Heart right ventricle (tissue), 16 donors: ENCODE results near the gene RIT1. TPM values are rescaled to one million over a fixed set of nuclear protein-coding genes. Genes with fewer than 3 reads are reported as not detected.

ENCODE experiments used
- ATAC-seq, 8 donors: fragments of 200-7000 bp; cut with Tn5 transposase; one replicate each; pipeline ENCODE4 v1.9.1; 2020; ENCODE audit warnings: mild to moderate bottlenecking in 8 of 8, moderate library complexity in 8 of 8, moderate number of reproducible peaks in 1 of 8
- DNase-seq, 2 donors: peaks; one replicate each; pipeline ENCODE4 v3.0.0-alpha.2; 2020
- H3K27ac ChIP-seq, 10 donors: fragments of 200-600 bp; sonication (generic) in 2 of 10; one replicate each; pipeline versions ENCODE4 v1.5.0 to v1.8.0; 2020 to 2022; ENCODE audit warnings: mild to moderate bottlenecking in 3 of 10
- H3K27me3 ChIP-seq, 7 donors: fragments of 200-600 bp; one replicate each; pipeline ENCODE4 v1.8.0; 2021 to 2022; ENCODE audit warnings: mild to moderate bottlenecking in 2 of 7
- H3K36me3 ChIP-seq, 9 donors: fragments of 200-600 bp; sonication (generic) in 1 of 9; one replicate each; pipeline versions ENCODE4 v1.5.0 to v1.8.0; 2020 to 2022; ENCODE audit warnings: mild to moderate bottlenecking in 2 of 9
- H3K4me1 ChIP-seq, 9 donors: fragments of 200-600 bp; sonication (generic) in 1 of 9; one replicate each; pipeline versions ENCODE4 v1.5.0 to v1.8.0; 2020 to 2022; ENCODE audit warnings: mild to moderate bottlenecking in 4 of 9
- H3K4me3 ChIP-seq, 10 donors: fragments of 200-600 bp; sonication (generic) in 2 of 10; one replicate each; pipeline versions ENCODE4 v1.5.0 to v1.8.0; 2020 to 2022; ENCODE audit warnings: mild to moderate bottlenecking in 7 of 10, moderate library complexity in 2 of 10
- H3K9me3 ChIP-seq, 11 donors: fragments of 200-600 bp in 10 of 11; sonication (generic) in 2 of 11; one replicate each; pipeline versions ENCODE4 v1.5.0 to v1.8.0; 2013 to 2022; ENCODE audit warnings: mild to moderate bottlenecking in 2 of 11, control low read depth in 1 of 11, moderate library complexity in 1 of 11
- CTCF ChIP-seq, 9 donors: fragments of 200-600 bp; sonication (generic) in 2 of 9; IDR thresholded peaks; one replicate each; pipeline versions ENCODE4 v1.5.0 to v1.8.0; 2021 to 2022; ENCODE audit warnings: antibody characterized with exemption in 9 of 9, mild to moderate bottlenecking in 5 of 9, moderate library complexity in 1 of 9
- WGBS, 2 donors: extraction: QIAGEN DNeasy Blood & Tissue Kit; methylation state at CpG; one replicate each; pipeline ENCODE4 v1.1.7; 2013; ENCODE audit warnings: inconsistent platforms in 1 of 2; 5-methylcytosine and 5-hydroxymethylcytosine counted together
- intact Hi-C, 10 donors: fragments of 100-400 bp; cut with DNase I; formaldehyde crosslinking; loops; one replicate each; pipeline versions ENCODE4 v1.11.1 to v1.14.2; 2022
- polyA plus RNA-seq, 2 donors: library from polyadenylated mRNA; stranded (reverse); fragments of 200-250 nt; gene quantifications; one replicate each; pipeline ENCODE4 v1.2.3, GENCODE V29; 2013
- total RNA-seq, 10 donors: library from RNA; stranded (reverse); fragmentation: NEBNext Ultra II Directional in 3 of 10; extraction: Animal tissue kit (Norgen Biotek cat#: 25700) in 3 of 10; gene quantifications; one replicate each; pipeline versions ENCODE4 v1.2.1 to v1.2.4, GENCODE V29; 2021 to 2023
- donor health status: Arrhythmogenic right ventricular cardiomyopathy.
- donor health status: ischemic (EF 13 %, LVEDD 7.1; RV severe dilation, severe dysfunction).
- donor health status: healthy with polysubstance abuse.
- donor health status: DM: no; HTN: yes; CAD: no.
- donor health status: DM: no; HTN: no; CAD: no.
- donor health status: ischemic (EF 25% LVEDD 6.9; RV normal size, moderate dysfunction).
- donor health status: ischemic (EF 25% LVEDD 5.7; RV mildly dilated, moderate dysfunction).
- donor health status: healthy.
- donor health status: DM: yes; HTN: yes; CAD: no.
- donor health status: Ischemic cardiomyopathy.
- donor health status: ischemic (EF 35%, LVEDD 5.7; RV mildly dilated, moderate dysfunction).
- donor health status: nonischemic (EF 11% LVEDD 7.7; RV severe dilation, severe dysfunction).
- donor health status: DM: yes; HTN: yes; CAD: no.
- donor health status: PGD.
- donor health status: ischemic (EF 29% LVEDD 5.4; RV normal size, mild dysfunction).
- donor health status: nonischemic (EF 23%, LVEDD 6.1; RV moderate dilation, normal function).

Gene RIT1
- total and polyA plus RNA-seq, 12 donors = 11.5 to 32.3 (median 20.7) TPM

GRCh38 chr1:155942578-155943141, 31.5 kb upstream of the RIT1 start:
- H3K4me3 ChIP-seq = no peak overlapping the region
- DNase-seq = no peak
- no peak for TF ChIP-seq CTCF (IDR thresholded peaks at IDR 0.05)
- intact Hi-C loops = loop anchor here in 6 of 10 donors (5.0 kb wide), 3 partner anchors 35 to 45 kb away; partner anchors contain the start of gene ARHGEF2 (in 4 of the 6)
- H3K36me3 ChIP-seq = peaks cover 0 to 24% (median 9%) of the 10 kb centered on the region in 9 donors
- peaks cover 32 to 87% (median 60%) of the 10 kb centered on the region in 9 donors for H3K4me1 ChIP-seq
- no peaks in the 10 kb centered on the region for H3K27me3 ChIP-seq
- ATAC-seq = peak in 2 of 8 donors; percentile 0 to 10
- 80 to 84% methylated on average over 11 of the region's 11 CpGs for WGBS, 2 donors
- H3K9me3 ChIP-seq = no peaks in the 10 kb centered on the region
- peak overlapping the region in 8 of 10 donors; percentile 11 to 96 (median 86) for H3K27ac ChIP-seq

- intact Hi-C loops = loop anchor here in 6 of 10 donors (5.0 kb wide), 3 partner anchors 35 to 45 kb away; partner anchors contain the start of gene ARHGEF2 (in 4 of the 6)
- H3K4me1 ChIP-seq = peaks cover 32 to 87% (median 60%) of the 10 kb centered on the region in 9 donors
- no peaks in the 10 kb centered on the region for H3K9me3 ChIP-seq
- peaks cover 0 to 17% (median 4%) of the 10 kb centered on the region in 9 donors for H3K36me3 ChIP-seq
- peak in 2 of 8 donors; percentile 1 to 32 for ATAC-seq
- DNase-seq = no peak
- peak overlapping the region; percentile 46 to 96 (median 85) for H3K27ac ChIP-seq
- TF ChIP-seq CTCF (IDR thresholded peaks at IDR 0.05) = no peak
- WGBS, 2 donors = 78 to 85% methylated on average over 29 of the region's 29 CpGs
- no peaks in the 10 kb centered on the region for H3K27me3 ChIP-seq
- H3K4me3 ChIP-seq = peak overlapping the region in 1 of 10 donors; percentile 14
These were observed 30.8 kb upstream of the RIT1 start for GRCh38 chr1:155941845-155942531.

- H3K4me3 ChIP-seq = peak within 1 kb of the TSS in 1 of 10 donors; percentile 14
- DNase-seq = no peak
- no peaks in the 10 kb centered on the region for H3K9me3 ChIP-seq
- peaks cover 32 to 80% (median 60%) of the 10 kb centered on the region in 9 donors for H3K4me1 ChIP-seq
- H3K36me3 ChIP-seq = peaks cover 0 to 10% (median 0%) of the 10 kb centered on the region in 9 donors
- ATAC-seq = peak; percentile 14 to 53 (median 21)
- TF ChIP-seq CTCF (IDR thresholded peaks at IDR 0.05) = no peak
- H3K27ac ChIP-seq = peak within 1 kb of the TSS; percentile 80 to 96 (median 85)
- intact Hi-C loops = loop anchor here in 6 of 10 donors (5.0 kb wide), 3 partner anchors 36 to 46 kb away; partner anchors contain the start of gene ARHGEF2 (in 4 of the 6)
- H3K27me3 ChIP-seq = no peaks in the 10 kb centered on the region
- WGBS, 2 donors = 38 to 44% methylated on average over 11 of the region's 11 CpGs
These were observed 30.1 kb upstream of the RIT1 start, which contains the start of gene RXFP4 for GRCh38 chr1:155940993-155941844. TSS of gene RXFP4 (plus strand) at chr1:155941638. CDS start at chr1:155941710, 72 bp downstream.
